ENCODE measurements around the gene SERBP1.
"Not testable (repeated sequence)": the region's sequence is repeated elsewhere in the genome, so short reads cannot be mapped to it uniquely, and the experiment has no call there.

The SERBP1 gene

DNA sequence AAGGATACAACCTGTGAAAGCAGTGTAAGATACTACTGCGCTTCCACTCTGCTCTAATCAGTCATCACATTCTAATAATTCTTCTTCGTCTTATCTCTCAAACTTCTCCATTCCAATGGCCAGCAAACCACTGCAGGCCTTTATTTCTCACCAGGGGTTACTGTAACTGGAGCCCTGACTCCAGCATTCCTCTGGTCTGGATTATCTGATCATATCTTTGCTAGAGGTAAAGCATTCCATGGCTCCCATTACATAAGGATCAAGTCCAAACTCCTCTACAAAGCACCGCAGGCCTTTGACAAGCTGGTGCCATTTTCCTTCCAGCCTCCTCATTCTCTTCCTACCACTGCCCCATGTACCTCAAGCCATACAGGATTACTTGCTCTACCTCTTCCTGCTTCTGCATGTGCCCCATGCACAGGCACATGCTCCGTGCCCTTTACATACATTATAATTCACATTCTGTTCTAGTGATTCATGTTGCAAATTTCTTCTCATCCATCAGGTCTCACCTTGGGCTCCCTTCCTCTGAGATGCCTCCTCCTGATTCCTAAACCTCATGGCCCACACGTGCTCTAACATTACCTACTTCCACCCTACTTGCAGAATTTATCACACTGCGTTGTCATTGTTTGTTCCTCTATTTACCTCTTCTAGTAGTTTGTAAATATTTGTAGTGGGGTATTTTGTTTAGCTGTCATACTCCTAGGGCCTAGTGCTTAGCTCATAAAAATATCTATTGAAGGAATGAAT is 9.3 kb upstream of the SERBP1 start:
- DNase-seq, result no peak

- no peak for DNase-seq
Observed at GRCh38 chr1:67437961-67438360, 7.8 kb upstream of the SERBP1 start.

DNA sequence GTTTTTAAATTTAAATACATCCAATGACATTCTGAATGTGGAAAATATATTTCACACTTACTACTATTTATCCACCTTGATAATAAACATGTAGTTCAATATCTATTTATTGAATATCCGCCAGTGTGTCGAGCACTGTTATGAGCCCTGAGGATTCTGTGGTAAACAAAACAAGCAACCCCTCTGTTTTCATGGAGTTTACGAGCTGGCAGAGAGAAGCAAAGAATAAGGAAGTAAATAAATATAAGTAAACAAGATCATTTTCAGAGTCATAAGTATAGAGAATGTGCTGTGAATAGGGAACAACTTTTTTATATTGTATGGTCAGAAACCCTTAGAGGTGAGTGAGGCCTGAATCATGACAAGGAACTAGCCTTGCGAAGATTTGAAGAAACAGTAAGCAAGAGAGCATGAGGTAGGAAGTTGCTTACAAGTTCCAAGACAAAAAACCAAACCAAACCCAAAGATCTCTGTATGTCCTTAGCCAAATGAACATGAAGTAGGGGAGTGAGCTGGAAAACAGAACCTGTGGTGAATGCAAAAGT is 6.4 kb upstream of the SERBP1 start:
- no peak for DNase-seq

- DNase-seq, result no peak
Observed at GRCh38 chr1:67434491-67434890, 4.3 kb upstream of the SERBP1 start.

- no peak for DNase-seq
Observed at GRCh38 chr1:67433837-67434236, 3.6 kb upstream of the SERBP1 start.

GRCh38 chr1:67432745-67433144 is 2.5 kb upstream of the SERBP1 start:
- DNase-seq, result no peak

GRCh38 chr1:67431869-67432578 is 1.8 kb upstream of the SERBP1 start:
- no peak for DNase-seq

GRCh38 chr1:67431156-67431765 is 1.1 kb upstream of the SERBP1 start:
- DNase-seq, result no peak

DNA sequence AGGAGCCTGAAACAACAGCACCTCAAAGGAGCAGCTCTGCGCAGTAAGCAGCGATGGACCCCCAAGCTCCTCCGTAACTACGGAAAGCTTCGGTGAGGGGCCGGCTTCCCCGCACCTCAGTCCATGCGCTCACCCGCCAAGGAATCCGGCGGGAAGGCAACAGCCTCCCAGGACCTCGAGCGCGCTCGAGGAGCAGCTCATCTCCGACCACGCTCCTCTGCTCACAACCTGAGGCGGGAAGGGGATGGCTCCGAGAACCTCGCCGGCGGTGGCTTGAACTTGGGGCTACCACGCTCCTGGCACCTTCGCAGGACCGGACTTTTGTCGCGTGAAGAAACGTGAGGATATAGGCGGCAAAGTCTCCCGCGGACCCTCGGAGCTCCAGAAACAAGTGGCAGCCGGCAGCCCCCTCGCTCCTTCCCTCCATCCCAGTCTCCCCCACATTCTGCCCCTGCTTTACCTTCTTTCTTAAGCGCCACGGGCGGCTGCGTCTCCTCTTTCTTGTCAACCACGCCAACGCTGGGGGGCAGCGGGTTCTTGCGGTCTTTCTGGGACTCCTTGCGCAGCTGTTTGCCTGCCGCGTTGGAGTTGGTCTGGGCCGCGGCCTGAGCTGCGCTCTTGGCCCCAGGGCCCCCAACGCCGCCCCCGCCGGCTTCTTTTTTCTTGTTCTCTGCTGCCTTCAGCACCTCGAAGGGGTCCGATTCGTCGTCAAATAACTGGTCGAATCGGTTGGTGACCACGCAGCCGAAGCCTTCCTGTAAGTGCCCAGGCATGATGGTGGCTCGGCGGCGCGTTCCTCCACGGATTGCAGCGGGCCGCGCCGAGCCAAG is 459 bp downstream of the SERBP1 start:
- DNase-seq, result peak; percentile 38

- DNase-seq, result peak; percentile 56
Observed at GRCh38 chr1:67429011-67429527, 1.1 kb downstream of the SERBP1 start.

DNA sequence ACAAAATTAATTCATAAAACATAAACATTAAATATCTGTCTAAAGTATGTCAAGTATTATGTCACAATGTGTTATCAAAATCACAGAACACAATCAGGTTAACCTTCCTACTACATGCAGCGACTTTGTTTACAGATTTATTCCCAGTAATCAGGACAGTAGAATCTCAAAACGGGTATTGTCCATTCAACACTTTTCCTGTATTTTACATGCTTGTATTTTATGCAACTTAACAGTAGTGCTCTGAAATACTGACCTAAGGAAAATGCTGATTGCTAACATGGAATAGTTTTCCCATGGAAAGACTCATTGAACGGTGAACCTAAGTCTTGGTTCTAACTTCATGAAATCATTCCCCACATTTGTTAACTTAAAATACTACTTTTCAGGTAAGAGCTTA is 2.3 kb downstream of the SERBP1 start:
- no peak for DNase-seq

- no peak for DNase-seq
Observed at GRCh38 chr1:67427465-67427864, 2.7 kb downstream of the SERBP1 start.

GRCh38 chr1:67420835-67421492 is 9.2 kb downstream of the SERBP1 start:
- no peak for DNase-seq

DNA sequence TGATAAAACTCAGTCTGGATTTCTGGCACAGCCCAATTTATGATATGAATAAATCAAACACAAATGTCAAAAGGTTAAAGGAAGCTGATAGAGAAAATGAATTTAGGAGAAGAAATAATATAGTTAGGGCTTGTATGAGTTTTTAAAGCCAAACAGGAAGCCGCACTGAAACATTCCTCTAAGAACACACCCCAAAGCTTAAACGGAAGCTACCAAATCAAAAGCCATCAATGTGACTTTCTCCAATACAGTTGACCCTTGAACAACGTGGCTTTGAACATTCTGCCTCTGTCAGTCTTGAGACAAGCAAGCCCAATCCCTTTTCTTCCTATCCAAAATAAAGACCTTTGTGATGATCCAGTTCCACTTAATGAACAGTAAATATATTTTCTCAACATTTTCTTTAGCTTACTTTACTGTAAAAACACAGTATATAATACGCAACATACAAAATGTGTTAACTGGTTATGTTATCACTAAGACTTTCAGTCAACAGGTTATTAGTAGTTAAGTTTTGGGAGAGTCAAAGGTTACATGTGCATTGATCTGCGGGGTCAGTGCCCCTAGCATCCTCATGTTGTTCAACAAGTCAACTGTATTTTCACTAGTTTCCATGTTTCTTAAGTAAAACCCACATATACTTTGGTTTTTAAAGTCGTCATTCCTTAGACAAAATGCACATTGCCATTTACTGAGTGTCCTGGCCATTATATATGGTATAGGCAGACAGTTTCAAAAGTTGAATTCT is 11.2 kb downstream of the SERBP1 start:
- no peak for DNase-seq

DNA sequence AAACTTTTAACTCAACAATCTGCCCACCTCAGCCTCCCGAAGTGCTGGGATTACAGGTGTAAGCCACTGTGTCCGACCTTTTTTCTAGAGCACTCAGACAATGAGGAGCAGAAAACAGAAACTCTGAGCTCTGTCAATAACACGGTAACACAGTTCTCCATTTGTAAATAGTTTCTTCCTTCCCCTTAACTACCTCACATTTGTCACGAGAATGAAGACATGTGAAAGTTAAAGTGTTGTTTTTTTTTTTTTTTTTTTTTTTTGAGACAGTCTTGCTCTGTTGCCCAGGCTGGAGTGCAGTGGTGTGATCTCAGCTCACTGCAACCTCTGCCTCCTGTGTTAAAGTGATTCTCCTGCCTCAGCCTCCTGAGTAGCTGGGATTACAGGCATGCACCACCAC is 12.5 kb downstream of the SERBP1 start:
- DNase-seq, result not testable (repeated sequence)

GRCh38 chr1:67415041-67415440 is 15.2 kb downstream of the SERBP1 start:
- DNase-seq, result no peak

GRCh38 chr1:67414574-67414973 is 15.6 kb downstream of the SERBP1 start:
- DNase-seq, result no peak

- DNase-seq, result not testable (repeated sequence)
Observed at GRCh38 chr1:67413101-67413500, 17.1 kb downstream of the SERBP1 start.

DNA sequence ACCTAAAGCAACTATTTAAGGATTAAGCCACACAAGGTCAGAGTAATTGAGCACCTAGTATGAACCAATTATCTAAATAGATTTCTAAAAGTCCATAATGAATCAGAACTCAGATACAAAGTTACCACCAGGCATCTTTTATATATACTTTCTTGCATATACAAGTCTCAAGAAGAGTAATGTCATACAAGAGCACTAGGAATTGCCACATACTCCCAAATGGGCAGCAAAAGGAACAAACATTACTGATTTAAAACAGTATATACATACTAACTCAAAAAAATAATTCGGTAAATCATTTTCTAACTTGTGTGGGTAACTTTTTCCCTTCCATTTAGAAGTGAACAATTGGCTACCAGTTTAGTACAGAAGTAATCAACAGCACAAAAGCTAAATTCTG is 22.1 kb downstream of the SERBP1 start:
- DNase-seq, result no peak

DNA sequence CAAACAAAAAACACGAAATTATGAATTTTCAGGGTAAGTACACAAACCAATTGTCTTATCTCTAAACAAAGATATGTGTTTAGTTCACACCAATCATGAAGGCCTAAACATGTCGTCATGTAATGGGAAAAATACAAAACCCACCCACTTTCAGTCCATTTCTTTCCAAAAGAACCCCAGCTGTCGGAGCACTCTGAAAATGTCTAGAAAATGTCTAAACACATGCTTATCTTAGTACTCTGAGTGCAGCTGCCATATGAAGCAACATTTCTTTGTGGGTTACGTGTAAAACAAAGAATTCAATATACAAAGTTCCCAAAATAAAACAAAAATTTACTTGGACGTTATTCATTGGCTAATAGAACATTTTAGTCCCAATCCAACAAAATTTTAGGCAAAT is 22.7 kb downstream of the SERBP1 start:
- no peak for DNase-seq

Measured in stimulated activated CD4-positive, alpha-beta T cell treated with anti-CD3 and anti-CD28 coated beads, Interleukin-1b, Interleukin-23, amount 100 ng/mL, for 48 hours (primary cell).